Endothelial cell of umbilical vein (primary cell): ENCODE data around the gene LCT.

Source experiments
- CTCF ChIP-seq, 2 donors: IDR thresholded peaks; 1 replicate in 1 of 2; 2 replicates in 1 of 2; pipeline ENCODE4 v1.5.1; 2011; ENCODE audit warnings: low read length in 2 of 2, mild to moderate bottlenecking in 2 of 2, moderate library complexity in 2 of 2, control low read depth in 1 of 2, inconsistent platforms in 1 of 2, low read depth in 1 of 2; ENCODE audit not compliant: insufficient read depth in 1 of 2; ENCODE audit errors: extremely low read depth in 1 of 2
- EZH2 ChIP-seq: IDR thresholded peaks from 2 replicates; pipeline ENCODE4 v1.6.1; 2012; ENCODE audit warnings: borderline replicate concordance, low read depth, mild to moderate bottlenecking, moderate library complexity, low read length, inconsistent platforms; ENCODE audit not compliant: severe bottlenecking
- FOS ChIP-seq: IDR thresholded peaks from 2 replicates; pipeline ENCODE4 v1.6.1; 2011; ENCODE audit warnings: mild to moderate bottlenecking, low read length, moderate library complexity, borderline replicate concordance; ENCODE audit not compliant: insufficient read depth
- GATA2 ChIP-seq: IDR thresholded peaks from 2 replicates; pipeline ENCODE4 v1.7.0; 2011; ENCODE audit warnings: low read depth, mild to moderate bottlenecking, moderate library complexity, mixed read lengths, low read length; ENCODE audit not compliant: insufficient read length, insufficient read depth
- JUN ChIP-seq: IDR thresholded peaks from 2 replicates; pipeline ENCODE4 v1.6.1; 2011; ENCODE audit warnings: borderline replicate concordance, low read depth; ENCODE audit not compliant: insufficient read length, insufficient read depth
- MAX ChIP-seq: IDR thresholded peaks from 2 replicates; pipeline ENCODE4 v1.6.1; 2011; ENCODE audit not compliant: insufficient read depth, insufficient read length
- POLR2AphosphoS5 ChIP-seq: IDR thresholded peaks from 2 replicates; pipeline ENCODE4 v1.6.1; 2012; ENCODE audit warnings: low read depth, mild to moderate bottlenecking, control low read depth, low read length, moderate library complexity; ENCODE audit not compliant: insufficient read depth

GRCh38 chr2:135844301-135844895 lies 7.4 kb upstream of the LCT start:
- TF ChIP-seq CTCF (IDR thresholded peaks at IDR 0.05; ENCODE audit: extremely low read depth in 1 of 2, insufficient read depth in 1 of 2, low read depth in 1 of 2, low read length in 2 of 2) (no peak), POLR2AphosphoS5 (no peak), EZH2 (no peak), FOS (no peak), MAX (no peak), GATA2 (no peak), JUN (no peak)
